ENCODE data around the gene ARL13A. TPM values are rescaled to one million over a fixed set of nuclear protein-coding genes. Genes with fewer than 3 reads are reported as not detected.
"Not testable (repeated sequence)": the region's sequence is repeated elsewhere in the genome, so short reads cannot be mapped to it uniquely, and the experiment has no call there.

Gene ARL13A
- total RNA-seq = not detected
- long read RNA-seq, partial matches to known transcripts = 0 of 1 reads
- long read RNA-seq, other reads (novel, unspliced or antisense) = 1 of 1 reads

DNA sequence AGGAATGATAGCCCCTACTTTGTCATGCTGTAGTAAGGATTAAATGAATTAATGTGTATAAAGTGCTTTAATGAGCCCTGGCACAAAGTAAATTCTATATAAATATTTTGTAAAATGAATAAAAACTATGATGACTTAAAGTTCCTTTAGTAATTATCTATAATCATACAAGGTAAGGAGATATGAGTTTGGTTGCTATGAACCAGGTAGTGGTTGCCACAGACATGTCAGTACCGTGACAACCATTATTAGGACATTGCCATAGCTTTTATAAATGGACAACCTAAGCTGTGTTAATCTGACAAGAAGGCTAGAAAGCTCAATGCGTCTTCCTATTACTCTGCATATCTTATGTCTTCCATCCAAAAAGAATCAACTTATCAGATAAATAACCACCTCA lies at the start of gene ARL13A:
TSS of gene ARL13A (plus strand) at position 301 of the 400 bp plus-strand sequence. CDS start 3,982 bp downstream, outside the sequence.
- no peak for DNase-seq (ENCODE audit: low spot score)

DNA sequence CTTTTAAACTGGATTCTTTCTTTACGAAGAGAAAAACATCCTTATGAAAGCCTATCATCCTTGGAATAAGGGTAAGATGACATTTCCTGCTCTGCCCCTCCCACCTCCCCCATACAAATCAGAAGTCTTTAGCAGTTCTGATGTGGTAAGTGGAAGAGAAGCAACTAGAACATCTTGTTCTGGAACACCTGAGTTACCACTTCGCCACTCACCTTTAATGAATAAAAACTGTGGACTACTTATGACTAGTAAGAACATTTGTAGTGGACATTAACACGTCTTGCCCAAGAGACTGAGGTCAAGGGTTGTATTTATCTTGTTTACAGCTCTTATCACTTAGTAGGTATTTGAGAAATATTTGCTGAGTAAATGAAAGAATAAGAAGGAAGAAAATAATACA lies 45.1 kb upstream of the ARL13A start:
- no peak for DNase-seq (ENCODE audit: low spot score)

DNA sequence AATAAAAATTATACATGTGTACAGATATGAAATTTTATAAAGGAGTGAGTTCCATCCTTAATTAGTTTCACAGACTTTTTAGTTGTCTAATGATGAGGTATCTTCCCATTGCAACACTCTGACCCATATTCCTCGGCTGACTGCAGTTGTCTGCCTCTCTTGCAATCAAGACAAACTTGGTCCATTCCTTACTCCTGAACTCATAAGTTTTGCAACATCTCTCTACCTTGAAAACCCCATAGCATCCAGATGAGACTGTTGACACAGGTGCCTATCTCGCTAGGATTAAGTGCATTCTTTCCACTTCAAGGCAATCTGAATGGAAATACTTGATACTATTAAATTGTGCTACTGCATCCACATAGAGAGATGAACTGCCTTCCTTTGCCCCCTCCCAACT lies 43.1 kb upstream of the ARL13A start:
- DNase-seq (ENCODE audit: low spot score) = no peak

DNA sequence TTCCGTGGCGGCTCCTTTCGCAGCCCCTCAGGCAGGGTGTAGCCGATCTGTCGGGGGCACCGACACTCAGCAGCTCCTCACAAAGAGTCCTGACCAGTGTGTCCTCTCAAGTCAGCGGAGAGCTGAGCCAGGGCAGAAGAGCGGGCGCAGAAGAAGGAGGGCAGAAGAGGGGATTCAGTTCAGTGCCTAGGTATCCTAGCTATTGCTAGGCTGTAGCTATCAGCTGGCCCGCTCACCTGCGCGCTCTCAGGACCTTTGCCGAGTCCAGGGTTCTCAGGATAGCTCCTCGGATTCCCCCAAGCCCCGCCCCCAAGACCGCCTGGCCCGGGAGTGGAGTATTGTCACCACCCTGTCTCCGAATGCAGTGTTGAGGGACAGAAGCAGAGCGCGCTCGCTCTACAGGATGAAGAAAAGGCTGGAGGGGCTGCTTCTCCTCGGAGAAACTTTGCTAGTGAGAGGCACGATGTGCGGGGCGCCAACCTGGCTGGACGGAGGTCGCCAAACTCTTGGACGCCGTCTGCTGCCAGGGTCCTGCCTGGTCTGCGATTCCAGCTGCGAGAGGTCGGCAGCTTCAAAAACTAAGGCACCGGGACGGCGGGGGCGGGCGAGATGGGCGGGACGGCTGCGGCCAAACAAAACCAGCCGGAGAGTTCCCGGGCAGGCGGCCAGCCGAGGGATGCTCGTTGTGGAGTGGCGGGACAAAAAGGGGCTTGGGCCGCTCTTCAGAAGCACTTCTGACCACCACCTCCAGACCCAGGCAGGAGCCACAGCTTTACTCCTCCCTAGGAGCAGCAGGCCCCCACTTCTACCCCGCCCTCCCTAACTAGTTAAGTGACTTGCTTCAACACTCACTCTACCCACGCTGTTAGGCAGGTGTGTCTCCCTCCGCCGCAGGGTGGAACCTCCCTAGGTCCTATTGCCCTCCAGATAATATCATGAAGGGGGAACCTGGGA lies 40.6 kb upstream of the ARL13A start, which contains the start of gene XKRX:
TSS of gene XKRX (minus strand) at position 258 of the 954 bp plus-strand sequence. CDS start 613 bp downstream, outside the sequence.
- no peak for DNase-seq (ENCODE audit: low spot score)

DNA sequence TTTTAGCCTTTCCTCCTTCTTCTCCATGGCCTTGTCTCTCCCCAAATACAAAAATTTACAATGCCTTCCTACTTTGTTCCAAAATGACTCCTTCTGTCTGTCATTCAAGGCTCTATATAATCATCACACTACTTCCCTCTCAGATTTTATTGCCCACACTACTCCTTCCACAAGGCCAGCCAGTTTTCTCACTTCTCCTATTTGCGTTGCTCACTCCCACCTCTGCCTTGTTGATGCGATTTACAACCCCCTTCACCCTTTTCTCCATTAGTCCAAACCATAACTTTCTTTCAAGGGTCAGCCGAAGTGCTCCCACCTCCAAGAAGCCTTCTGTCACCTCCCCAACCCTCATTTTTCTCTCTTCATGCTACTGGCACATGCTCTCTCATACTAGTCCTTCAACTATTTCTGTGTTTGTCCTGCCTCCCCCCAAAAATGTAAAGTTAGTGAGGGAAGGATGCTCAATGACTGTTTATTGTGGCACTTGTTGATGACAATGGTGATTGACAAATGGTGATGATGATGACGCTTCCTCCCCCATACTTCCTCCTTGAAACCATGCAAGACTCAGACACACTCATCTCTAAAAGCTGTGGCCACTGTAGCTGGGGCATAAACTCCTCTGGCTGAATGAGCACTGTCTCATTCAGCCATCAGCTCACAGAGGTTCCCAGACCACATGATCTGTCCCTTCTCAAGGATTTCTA lies 38.1 kb upstream of the ARL13A start:
- no peak for DNase-seq (ENCODE audit: low spot score)

DNA sequence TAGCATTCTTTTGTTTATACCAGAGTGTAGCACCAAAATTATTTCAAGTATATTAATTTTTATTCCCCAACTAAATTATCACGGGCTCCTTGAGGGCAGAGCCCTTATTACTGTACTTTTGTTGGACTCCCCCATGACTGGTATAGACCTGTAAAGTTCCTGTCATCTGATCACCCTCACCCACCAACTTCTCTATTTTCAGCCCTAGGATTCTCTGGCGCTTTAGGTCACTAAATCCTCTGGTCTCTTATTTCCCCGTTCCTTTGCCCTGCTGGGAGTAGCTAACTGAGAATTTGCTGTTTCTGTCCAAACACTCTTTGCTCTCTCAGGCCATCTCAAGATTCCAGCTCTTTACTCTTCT lies 37.6 kb upstream of the ARL13A start:
- no peak for DNase-seq (ENCODE audit: low spot score)

DNA sequence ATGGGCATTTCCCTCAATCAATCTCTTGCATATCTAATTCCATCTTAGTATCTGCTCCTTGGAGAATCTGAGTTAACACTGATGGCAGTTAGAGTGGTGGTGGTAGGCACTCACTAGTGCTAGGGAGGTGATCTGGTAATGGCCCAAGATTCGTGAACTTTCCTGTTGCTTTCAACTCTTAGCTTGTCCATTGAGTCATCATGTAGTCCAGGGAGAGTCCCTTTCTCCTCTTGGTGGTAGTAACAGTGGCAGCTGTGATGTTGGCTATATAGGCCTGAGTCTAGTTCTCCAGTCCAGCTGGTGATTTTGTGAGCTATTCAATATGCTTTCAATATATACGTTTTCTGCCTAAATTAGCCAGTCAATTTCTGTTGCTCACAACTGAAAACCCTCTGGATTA lies 33.7 kb upstream of the ARL13A start:
- no peak for DNase-seq (ENCODE audit: low spot score)

DNA sequence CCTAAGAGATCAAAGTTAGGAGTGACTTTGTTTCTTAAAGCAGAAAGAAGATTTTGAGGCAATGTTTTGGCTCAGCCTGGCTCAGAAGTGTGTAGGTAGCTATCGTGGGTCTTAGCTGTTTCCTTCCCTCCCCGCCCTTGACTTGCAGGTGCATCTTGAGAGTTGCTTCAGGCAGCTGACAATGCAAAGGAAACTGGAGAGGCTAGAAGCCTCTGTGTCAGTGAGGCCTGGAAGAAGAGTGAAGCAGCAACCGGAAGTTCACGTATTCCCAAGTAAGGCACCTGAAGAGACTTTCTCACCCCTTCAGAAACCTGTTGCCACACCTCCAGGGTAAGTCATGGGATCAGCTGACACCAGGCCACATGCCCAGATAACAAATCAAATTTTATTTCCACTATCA lies 30.2 kb upstream of the ARL13A start:
- DNase-seq (ENCODE audit: low spot score) = no peak

DNA sequence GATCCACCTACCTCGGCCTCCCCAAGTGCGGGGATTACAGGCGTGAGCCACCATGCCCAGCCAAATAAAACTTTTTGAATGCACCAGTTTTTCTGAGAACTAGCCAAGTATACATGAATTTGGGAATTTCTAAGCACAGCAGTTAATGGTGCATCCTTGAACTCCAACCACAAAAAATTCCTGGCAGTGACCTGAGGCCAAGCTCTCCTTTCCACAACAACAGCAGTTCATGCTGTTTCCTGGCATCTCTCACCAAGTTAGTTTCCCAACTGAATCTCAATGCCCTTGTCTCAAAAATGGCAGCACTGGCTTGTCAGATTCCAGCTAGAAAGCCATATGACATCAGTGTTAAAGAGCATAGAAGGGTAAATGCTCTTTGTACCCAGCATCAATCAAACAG lies 24.9 kb upstream of the ARL13A start:
- DNase-seq (ENCODE audit: low spot score) = no peak

DNA sequence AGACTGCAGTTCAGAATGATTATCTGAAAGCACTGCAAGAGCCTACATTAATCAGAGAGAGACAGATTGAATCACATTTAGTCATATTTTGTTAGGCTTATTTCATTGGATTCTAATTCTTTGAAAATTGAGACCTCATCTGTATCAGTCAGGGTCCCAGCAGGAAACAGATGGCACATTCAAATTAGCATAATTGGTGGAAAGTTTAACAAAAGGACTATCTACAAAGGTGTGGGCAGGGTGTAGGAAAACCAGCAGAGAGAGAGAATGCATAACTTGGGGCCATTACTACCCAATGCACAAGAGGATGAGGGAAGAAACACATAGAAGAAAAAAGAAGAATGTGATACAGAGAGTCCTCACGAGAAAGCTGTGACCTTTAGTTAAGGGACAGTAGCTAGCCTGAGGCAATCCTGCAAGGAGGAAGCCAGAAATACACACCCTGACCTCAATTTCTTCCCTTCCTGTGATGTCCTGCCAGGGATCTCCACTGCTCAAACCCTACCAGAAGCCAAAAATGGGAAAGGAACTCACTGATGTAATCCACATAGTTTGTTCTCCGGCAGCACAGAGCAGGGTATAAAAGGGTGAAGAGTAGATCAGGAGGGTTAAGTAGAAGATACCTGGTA lies 23.1 kb upstream of the ARL13A start:
- no peak for DNase-seq (ENCODE audit: low spot score)

DNA sequence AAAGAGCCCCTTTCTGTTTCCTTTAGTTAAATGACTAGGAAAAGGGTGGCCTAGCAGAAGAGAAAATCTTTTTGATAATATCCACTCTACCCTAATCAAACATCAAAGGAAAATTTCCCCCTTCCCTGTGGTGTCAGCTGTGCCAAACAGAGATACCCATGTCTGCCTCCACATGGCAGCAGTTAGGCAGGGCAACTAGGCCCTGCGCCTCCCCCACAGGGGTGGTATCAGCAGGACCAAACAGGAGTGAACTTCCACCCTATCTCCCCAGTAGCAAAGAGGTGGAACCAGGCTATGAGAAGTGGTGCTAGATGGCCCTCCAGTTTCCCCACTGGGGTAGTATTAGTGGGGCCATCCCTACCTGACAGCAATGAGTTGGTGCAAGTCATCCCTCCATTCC lies 21.0 kb upstream of the ARL13A start:
- no peak for DNase-seq (ENCODE audit: low spot score)

DNA sequence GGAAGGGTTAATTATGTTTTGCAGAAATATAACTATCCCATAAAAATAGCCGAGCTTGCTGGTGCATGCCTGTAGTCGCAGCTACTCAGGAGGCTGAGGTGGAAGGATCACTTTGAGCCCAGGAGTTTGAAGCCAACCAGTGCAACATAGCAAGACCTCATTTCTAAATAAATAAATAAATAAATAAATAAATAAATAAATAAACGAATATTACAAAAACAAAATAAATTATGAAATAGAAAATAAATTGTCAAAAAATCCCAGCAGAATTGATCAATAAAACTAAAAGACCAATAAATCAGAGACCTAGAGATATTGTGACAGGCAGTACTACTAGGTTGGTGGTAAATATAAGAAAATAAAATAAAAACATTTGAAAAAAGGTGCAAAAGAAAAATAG lies 6.7 kb upstream of the ARL13A start:
- no peak for DNase-seq (ENCODE audit: low spot score)

DNA sequence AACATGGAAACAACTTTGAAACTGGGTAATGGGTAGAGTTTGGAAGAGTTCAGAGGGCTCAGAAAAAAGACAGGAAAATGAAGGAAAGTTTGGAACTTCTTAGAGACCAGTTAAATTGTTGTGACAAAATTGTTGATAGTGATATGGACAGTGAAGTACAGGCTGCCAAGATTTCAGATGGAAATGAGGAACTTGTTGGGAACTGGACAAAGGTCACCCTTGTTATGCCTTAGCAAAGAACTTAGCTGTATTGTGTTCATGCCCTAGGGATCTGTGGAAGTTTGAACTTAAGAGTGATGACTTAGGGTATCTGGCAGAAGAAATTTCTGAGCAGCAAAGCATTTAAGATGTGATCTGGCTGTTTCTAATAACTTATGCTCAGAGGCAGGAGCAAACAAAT lies 5.1 kb upstream of the ARL13A start:
- no peak for DNase-seq (ENCODE audit: low spot score)

DNA sequence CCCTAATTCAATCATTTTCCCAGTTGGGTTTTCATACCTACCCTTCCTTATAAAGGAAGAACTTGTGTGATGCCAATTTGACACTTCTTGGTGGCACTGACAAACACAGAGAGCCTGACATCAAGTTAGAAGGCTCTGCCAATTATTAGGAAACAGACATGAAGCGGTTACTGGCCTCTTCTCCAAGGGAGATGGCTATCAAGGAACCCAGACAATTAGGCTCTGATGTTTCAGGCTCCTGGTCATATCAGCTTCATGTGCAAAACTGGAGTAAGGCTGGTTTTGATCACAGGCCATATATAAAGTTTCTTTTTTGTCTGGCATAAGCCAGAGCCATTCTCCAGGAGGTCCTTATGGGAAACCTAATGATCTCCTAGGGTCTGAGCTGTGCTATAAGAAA lies 428 bp downstream of the ARL13A start:
- DNase-seq (ENCODE audit: low spot score) = no peak

DNA sequence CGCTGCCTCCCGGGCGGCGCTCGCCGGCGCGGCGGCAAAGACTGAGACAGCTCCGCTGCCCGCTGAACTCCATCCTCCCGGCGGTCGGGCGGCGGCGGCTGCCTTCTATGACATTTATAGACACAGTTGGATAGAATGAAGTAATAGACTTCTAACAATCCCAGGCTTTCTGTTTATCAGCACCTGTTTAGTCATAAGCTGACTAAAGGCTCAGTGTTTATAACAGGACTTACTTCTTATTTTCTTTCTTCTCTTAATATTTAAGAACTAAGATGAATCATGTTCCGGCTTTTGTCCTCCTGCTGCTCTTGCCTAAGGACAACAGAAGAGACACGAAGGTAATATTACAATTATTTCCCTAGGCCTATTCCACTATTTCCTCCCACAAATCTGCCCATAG lies 3.9 kb downstream of the ARL13A start:
- DNase-seq (ENCODE audit: low spot score) = no peak

DNA sequence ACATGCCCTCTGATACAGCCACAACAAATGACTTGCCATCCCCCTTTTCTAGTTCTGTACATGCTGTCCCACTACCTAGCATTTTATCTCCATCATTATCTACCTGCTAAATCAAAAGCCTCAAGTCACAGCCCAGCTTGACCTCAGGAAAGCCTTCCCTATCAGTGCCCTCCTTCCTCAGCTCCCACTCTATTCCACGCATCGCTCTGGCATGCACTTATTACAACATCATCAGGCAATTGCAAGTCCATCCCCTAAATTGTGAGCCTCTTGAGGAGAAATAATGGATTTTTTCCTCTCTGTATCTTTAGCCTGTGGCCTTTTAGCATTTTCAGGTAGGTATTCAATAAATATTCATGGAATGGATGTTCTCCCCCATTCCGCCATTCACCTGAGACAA lies 5.7 kb downstream of the ARL13A start:
- no peak for DNase-seq (ENCODE audit: low spot score)

DNA sequence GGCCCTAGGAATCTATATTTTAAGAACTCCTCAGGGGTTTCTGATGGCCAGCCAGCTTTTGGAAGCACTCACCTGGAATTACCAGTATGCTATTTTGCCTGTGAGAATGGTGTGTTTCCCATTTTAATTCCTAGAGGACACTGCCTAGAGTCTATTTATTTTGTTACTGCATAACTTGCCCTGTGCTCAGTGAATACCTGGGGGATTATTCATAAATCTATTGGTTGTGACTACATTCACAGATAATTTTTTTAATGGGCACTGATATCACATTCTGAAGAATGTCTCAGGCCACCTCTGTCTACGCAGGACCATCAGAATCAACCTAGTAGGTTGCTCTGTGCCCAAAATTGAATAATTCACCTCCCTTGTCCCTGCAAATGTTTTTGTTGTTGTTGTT lies 6.7 kb downstream of the ARL13A start:
- DNase-seq (ENCODE audit: low spot score) = no peak

DNA sequence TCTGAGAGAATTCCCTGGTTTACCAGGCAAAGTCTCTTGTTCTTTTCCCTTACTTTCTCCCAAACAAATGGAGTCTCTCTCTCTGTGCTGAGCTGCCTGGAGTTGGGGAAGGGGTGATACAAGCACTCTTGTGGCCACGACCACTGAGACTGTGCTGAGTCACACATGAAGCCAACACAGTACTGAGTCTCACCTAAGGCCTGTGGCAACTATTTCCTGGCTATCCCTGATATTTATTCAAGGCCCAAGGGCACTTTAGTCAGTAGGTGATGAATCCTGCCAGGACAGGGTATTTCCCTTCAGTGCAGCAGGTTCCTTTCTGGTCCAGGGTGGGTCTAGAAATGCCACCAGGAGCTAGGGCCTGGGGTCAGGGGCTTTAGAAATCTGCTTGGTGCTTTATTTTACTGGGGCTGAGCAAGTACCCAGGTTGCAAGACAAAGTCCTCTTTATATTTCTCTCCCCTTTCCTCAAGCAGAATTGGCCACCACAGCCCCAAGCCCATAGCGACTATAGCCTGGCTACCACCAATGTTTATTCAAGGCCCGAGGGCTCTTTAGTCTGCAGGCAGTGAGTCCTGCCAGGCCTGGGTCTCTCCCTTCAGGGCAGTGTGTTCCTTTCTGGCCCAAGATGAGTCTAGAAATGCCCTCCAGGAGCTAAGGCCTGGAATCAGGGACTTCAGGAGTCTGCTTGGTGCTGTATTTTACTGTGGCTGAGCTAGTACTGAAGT lies 10.5 kb downstream of the ARL13A start:
- no peak for DNase-seq (ENCODE audit: low spot score)

DNA sequence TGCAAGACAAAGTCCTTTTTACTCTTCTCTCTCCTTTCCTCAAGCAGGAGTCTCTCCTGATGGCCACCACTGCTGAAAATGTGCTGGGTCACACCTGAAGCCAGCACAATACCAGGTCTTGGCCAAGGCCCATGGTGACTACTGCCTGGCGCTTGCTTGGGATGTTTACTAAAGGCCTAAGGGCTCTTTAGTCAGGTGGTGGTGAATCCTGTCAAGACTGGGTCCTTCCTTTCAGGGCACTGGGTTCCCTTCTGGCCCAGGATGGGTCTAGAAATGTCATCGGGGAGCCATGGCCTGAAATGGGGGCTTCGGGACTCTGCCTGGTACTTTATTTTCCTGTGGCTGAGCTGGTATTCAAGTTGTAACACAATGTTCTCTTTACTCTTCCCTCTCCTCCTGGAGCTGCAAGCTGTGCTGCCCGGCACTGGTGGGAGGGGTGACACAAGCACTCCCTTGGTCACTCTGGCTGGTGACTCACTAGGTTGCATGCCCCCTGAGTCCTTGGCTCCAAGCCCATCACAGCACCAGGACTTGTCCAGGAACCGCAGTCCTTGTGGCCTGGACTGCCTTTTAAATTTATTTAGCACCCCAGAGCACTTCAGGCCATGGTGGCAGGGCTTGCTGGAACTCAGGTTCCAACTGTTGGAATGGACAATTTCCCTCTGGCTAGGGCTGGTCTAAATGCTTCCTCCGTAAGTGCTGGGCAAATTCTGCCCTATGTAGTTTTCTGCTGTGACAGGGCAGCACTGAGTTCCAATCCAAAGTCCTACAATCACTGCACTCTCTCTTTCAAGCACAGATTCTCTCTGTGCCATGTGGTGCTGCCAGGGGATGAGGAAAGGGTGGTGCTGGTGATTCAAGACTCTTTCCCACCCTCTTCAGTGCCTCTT lies 11.3 kb downstream of the ARL13A start:
- DNase-seq (ENCODE audit: low spot score) = no peak

DNA sequence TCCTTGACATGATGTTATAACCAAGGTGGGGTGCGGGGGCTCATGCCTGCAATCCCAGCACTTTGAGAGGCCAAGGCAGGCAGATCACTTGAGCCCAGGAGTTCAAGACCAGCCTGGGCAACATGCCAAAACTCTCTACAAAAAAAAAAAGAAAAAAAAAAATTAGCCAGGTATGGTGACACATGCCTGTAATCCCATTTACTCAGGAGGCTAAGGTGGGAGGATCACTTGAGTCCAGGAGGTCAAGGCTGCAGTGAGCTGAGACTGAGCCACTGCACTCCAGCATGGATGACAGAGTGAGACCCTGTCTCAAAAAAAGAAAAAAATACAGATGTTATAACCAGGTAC lies 12.0 kb downstream of the ARL13A start:
- not testable (repeated sequence) for DNase-seq (ENCODE audit: low spot score)
